Skin of body (tissue), 2 donors: ENCODE results near the gene SYCN. TPM values are rescaled to one million over a fixed set of nuclear protein-coding genes. Genes with fewer than 3 reads are reported as not detected.

ENCODE experiments used
- DNase-seq: peaks from one replicate; lab custom pipeline; 2025; lab: John Stamatoyannopoulos, UW
- total RNA-seq: library from RNA; depleted of rRNA; stranded (reverse); fragments of >200 nt; gene quantifications from one replicate; pipeline ENCODE4 v1.2.3, GENCODE V29; 2014

The SYCN gene
- total RNA-seq, 1 donor from 2014 or later: not detected

DNA sequence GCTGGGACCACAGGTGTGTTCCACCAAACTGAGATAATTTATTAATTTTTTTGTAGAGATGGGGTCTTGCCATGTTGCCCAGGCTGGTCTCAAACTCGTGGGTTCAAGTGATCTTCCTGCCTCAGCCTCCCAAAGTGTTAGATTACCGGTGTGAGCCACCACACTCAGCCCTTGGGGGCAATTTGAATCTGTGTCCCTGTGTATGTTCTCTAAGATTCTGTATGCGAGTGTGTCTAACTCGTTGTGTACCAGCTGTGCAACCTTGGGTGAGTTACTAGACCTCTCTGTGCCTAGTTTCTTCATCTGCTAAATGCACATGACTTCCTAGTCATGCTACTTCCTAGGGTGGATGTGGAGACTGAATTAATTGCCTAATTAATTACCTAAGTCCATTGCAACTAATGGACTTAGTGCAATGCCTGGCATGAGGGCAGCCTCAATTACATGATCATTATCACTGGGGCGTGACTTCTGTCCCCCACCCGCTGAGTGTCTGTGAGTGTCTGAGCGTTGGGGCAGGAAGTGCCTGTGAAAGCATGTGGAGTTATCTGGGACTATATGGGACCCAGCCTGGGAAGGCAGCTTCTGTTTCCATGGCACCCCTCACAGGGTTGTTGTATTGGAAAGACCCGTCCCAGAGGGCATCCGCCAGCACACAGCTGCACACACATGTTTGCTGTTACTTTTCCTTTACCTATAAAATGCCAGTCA lies 9.1 kb downstream of the SYCN start:
- peak; percentile 9 for DNase-seq

DNA sequence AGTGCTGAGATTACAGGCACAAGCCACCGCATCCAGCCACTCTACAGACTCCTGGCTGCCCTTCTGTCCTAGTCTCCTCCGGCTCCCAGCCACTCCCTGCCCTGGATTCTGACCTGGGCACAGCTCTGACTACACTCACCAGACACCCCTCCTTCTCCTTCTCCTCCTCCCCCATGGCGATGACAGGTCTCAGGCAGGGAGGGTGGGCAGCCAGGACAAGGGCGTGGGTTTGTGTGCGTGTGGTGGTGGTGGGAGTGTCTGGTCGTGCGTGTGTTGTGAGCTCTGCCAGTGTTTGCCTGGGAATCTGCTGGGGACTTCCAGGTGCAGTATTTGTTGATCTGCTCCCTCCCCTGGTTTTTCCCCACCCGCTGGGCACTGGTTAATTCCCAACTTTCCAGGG lies 10.3 kb downstream of the SYCN start:
- DNase-seq: no peak

GRCh38 chr19:39192846-39193245 lies 11.2 kb downstream of the SYCN start:
- no peak for DNase-seq

DNA sequence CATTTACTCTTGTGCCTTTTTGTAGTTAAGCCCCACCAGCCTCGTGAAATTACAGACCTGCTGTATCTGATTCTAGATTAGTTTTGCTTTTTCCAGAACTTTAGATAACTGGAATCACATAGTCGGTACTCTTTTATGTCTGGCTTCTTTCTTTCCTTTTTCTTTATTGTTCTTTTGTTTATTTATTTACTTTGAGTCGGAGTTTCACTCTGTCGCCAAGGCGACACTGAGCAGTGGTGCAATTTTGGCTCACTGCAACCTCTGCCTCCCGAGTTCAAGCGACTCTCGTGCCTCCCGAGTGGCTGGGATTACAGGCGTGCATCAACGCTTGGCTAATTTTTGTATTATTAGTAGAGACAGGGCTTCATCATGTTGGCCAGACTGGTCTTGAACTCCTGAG lies 13.3 kb downstream of the SYCN start:
- no peak for DNase-seq

DNA sequence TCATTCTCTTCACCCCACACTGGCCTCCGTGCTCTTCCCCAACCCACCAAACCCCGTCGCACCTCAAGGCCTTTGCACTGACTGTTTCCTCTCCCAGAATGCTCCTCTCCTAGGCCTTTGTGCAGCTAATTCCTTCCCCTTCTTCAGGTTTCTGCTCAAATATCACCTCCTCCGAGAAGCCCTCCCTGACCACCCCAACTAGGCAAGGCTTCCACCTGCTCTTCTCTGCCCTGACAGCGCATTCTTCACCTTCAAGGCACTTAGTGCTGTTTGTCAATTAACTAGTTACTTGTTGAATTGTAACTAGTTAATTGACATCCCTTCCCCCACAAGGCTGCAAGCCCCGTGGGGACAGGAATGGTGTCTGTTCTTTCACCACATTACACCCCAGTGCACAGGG lies 15.1 kb downstream of the SYCN start:
- no peak for DNase-seq

DNA sequence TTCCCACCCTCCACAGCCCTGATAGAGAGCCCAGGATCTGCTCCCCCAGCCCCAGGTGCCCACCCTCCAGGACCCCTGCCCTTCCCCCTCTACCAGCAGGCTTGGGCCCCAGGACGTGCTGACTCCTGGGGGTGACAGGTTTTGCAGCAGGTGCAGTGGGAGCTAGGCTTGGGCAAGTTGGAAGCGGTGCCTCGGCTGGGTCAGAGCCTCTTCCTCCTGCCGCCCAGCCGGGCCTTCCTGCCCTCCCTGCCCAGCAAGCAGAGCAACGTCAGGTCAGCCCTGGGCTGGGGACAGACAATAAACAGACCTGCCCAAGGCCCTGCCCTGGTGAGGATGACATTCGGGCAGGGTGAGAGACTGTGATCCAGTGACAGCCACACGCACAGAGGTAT lies 16.5 kb downstream of the SYCN start:
- DNase-seq: no peak

DNA sequence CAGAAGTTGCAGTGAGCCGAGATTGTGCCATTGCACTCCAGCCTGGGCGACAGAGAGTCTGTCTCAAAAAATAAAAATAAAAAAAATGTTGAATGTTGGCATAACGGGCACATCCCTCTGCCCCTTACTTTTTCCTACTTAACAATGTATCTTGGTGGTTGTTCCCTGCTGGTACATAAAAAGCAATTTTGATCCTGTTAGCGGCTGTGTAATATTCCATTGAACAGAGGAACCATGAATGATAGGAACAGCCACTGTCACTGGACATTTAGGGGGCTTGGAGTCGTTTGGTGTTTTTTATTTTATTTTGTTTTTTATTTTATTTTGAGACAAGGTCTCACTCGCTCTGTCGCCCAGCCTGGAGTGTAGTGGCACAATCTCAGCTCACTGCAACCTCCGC lies 17.7 kb downstream of the SYCN start:
- no peak for DNase-seq

DNA sequence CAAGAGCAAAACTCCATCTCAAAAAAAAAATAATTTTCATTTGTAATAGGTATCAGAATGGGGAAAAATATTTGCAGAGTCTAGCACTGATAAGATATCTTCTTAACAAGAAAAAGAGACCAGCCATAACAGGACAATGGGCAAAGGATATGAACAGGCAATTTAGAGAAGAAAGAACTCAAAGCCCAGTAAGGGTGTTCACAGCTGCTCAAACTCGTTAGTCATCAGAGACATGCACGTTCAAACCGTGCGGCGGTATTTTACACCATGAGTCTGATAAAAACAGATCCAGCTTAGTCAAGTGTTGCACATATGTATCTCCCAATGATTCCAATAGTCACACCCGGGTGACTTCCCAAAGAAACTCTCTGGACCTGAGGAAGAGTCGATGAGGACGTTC lies 21.0 kb downstream of the SYCN start:
- no peak for DNase-seq

- DNase-seq: no peak
Measured at GRCh38 chr19:39182174-39182505, 21.9 kb downstream of the SYCN start.

GRCh38 chr19:39181500-39182173 lies 22.4 kb downstream of the SYCN start:
- DNase-seq: no peak

GRCh38 chr19:39180749-39181148 lies 23.3 kb downstream of the SYCN start:
- DNase-seq: no peak

GRCh38 chr19:39179754-39180153 lies 24.3 kb downstream of the SYCN start:
- DNase-seq: no peak

DNA sequence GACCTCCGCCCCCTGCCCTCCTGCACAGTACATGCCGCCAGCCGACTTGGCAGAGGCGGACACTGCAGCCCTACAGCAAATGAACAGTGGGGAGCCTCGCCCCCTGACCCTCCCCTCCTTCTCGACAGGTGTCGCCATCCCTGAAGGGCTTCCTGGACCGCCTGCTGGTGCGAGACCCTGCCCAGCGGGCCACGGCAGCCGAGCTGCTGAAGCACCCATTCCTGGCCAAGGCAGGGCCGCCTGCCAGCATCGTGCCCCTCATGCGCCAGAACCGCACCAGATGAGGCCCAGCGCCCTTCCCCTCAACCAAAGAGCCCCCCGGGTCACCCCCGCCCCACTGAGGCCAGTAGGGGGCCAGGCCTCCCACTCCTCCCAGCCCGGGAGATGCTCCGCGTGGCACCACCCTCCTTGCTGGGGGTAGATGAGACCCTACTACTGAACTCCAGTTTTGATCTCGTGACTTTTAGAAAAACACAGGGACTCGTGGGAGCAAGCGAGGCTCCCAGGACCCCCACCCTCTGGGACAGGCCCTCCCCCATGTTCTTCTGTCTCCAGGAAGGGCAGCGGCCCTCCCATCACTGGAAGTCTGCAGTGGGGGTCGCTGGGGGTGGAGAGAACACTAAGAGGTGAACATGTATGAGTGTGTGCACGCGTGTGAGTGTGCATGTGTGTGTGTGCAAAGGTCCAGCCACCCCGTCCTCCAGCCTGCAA lies 25.6 kb downstream of the SYCN start:
- DNase-seq: no peak

- no peak for DNase-seq
Measured at GRCh38 chr19:39177736-39178135, 26.3 kb downstream of the SYCN start.

DNA sequence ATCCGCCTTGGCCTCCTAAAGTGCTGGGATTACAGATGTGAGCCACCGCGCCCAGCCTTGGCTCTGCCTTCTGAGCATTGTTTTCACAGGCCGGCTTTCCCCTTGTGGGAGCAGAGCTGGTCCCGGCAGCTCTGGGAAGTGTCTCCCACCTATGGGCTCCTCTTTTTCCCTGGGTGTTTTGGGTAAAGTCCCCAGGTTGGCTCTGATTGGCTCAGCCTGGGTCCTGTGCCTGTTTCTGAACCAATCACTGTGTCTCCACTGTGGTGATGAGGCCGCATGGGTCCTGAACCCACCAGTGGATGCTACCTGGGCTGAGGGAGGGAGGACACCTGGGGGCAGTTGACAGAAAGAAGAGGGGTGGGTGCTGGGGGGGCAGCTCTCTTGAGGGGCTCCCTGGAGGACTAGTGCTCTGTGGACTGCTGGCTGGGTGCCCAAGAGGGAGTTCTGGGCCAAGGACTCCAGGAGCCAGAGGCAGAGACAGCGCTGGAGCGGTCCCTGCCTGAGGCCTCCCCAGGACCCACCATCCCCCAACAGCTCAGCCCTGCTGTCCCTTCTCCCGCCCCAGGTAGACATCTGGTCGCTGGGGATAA lies 26.9 kb downstream of the SYCN start:
- no peak for DNase-seq

GRCh38 chr19:39175564-39175963 lies 28.5 kb downstream of the SYCN start:
- no peak for DNase-seq

- DNase-seq: no peak
Measured at GRCh38 chr19:39174558-39175544, 29.2 kb downstream of the SYCN start.

- no peak for DNase-seq
Measured at GRCh38 chr19:39174142-39174541, 29.9 kb downstream of the SYCN start.

- no peak for DNase-seq
Measured at GRCh38 chr19:39173502-39173991, 30.5 kb downstream of the SYCN start.

DNA sequence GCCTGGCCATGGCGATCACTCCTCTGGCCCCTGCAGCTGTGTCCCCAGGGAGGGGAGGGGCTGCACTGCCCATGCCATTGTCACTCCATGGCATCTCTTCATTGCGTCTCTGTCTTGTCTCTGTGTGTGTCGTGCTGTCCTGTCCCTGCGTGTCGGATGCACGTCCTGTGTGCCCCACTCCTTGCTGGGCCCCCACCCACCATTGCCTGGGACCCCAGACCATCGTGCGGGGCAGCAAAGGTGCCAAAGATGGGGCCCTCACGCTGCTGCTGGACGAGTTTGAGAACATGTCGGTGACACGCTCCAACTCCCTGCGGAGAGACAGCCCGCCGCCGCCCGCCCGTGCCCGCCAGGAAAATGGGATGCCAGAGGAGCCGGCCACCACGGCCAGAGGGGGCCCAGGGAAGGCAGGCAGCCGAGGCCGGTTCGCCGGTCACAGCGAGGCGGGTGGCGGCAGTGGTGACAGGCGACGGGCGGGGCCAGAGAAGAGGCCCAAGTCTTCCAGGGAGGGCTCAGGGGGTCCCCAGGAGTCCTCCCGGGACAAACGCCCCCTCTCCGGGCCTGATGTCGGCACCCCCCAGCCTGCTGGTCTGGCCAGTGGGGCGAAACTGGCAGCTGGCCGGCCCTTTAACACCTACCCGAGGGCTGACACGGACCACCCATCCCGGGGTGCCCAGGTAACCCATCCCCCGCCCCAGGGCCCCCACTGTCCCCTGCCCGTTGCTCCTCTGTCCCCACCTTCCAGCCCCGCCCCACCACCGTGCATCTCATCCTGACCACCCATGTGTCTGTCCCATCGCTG lies 31.2 kb downstream of the SYCN start:
- DNase-seq: no peak
